A549 (cell line): ENCODE measurements around the gene GPR35.

Experiments
- BHLHE40 ChIP-seq: IDR thresholded peaks from 2 replicates; pipeline ENCODE4 v1.6.1; 2012; ENCODE audit warnings: low read depth, low read length, inconsistent platforms
- ESRRA ChIP-seq: fragments of 150-350 bp; IDR thresholded peaks from 2 replicates; pipeline ENCODE4 v1.6.1; 2014; ENCODE audit warnings: mild to moderate bottlenecking, low read length, borderline replicate concordance
- KDM1A ChIP-seq: fragments of 200-600 bp; sonication (generic); IDR thresholded peaks from 2 replicates; pipeline ENCODE4 v1.6.1; 2016; ENCODE audit warnings: low read depth, mild to moderate bottlenecking
- MAFK ChIP-seq: fragments of 450-650 bp; IDR thresholded peaks from 2 replicates; pipeline ENCODE4 v1.6.1; 2014; ENCODE audit not compliant: partially characterized antibody
- MYC ChIP-seq: IDR thresholded peaks from 2 replicates; pipeline ENCODE4 v1.6.1; 2012; ENCODE audit warnings: mild to moderate bottlenecking, inconsistent platforms, low read length, improper control_type of control experiment, borderline replicate concordance
- NFE2L2 ChIP-seq: fragments of 150-350 bp; conservative IDR thresholded peaks from 2 replicates; pipeline ENCODE4 v1.6.1; 2014; ENCODE audit warnings: low read length
- POLR2A ChIP-seq: IDR thresholded peaks from 2 replicates; pipeline ENCODE4 v1.6.1; 2012; ENCODE audit warnings: mild to moderate bottlenecking, low read length
- RFX5 ChIP-seq: fragments of 450-650 bp; IDR thresholded peaks from 2 replicates; pipeline ENCODE4 v1.7.1; 2014; ENCODE audit warnings: antibody characterized with exemption, mild to moderate bottlenecking, moderate library complexity
- SMC3 ChIP-seq: fragments of >200 bp; sonication (Bioruptor Twin); formaldehyde crosslinking; IDR thresholded peaks from 3 replicates; pipeline ENCODE4 v1.6.1; 2018; ENCODE audit warnings: inconsistent platforms
- TF ChIP-seq, protein P1 (sequence below): fragments of >200 bp; sonication (Bioruptor Twin); formaldehyde crosslinking; IDR thresholded peaks from 3 replicates; pipeline ENCODE4 v1.5.1; 2016

DNA sequence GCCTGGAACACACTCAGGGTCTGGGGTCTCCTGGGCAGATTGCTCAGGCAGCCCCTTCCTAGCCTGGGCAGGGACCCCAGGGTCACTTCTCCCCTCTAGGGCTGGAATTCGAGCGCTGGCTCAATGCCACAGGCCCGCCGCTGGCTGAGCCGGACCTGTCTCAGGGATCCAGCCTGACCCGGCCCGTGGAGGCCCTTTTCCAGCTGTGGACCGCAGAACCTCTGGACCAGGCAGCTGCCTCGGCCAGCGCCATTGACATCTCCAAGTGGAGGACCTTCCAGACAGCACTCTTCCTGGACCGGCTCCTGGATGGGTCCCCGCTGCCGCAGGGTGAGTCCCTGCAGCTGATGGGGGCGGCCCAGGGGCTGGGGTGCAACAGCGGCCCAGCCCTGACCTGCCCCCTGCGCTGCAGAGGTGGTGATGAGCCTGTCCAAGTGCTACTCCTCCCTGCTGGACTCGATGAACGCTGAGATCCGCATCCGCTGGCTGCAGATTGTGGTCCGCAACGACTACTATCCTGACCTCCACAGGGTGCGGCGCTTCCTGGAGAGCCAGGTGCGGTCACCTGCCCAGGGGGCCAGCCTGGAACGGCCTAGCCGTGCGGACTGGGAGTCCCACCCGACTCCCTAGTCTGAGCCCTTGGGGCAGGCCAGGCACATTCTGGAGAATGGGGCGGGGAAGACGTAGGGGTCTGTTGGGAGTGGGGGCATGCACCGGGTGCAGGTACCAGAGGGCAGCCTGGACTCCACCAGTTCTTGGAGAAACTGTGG is 48.7 kb upstream of the GPR35 start:
- TF ChIP-seq MAFK (no peak), POLR2A (no peak), BHLHE40 (no peak), MYC (no peak), RFX5 (no peak), SMC3 (no peak), KDM1A (no peak), NFE2L2 (no peak), ESRRA (no peak)
- TF ChIP-seq, protein P1, sequence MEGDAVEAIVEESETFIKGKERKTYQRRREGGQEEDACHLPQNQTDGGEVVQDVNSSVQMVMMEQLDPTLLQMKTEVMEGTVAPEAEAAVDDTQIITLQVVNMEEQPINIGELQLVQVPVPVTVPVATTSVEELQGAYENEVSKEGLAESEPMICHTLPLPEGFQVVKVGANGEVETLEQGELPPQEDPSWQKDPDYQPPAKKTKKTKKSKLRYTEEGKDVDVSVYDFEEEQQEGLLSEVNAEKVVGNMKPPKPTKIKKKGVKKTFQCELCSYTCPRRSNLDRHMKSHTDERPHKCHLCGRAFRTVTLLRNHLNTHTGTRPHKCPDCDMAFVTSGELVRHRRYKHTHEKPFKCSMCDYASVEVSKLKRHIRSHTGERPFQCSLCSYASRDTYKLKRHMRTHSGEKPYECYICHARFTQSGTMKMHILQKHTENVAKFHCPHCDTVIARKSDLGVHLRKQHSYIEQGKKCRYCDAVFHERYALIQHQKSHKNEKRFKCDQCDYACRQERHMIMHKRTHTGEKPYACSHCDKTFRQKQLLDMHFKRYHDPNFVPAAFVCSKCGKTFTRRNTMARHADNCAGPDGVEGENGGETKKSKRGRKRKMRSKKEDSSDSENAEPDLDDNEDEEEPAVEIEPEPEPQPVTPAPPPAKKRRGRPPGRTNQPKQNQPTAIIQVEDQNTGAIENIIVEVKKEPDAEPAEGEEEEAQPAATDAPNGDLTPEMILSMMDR = no peak
